HepG2 (cell line): ENCODE data around the gene ZNF500.

Experiments used
- BRD4 ChIP-seq: sonication (generic); formaldehyde crosslinking; IDR thresholded peaks from 2 replicates; pipeline ENCODE4 v1.4.0; 2020; ENCODE audit warnings: missing genetic modification reagents
- CTCF ChIP-seq: sonication (generic); formaldehyde crosslinking; IDR thresholded peaks from 2 replicates; pipeline ENCODE4 v1.5.0; 2020; ENCODE audit warnings: mild to moderate bottlenecking, missing genetic modification reagents, moderate library complexity
- EED ChIP-seq: sonication (generic); formaldehyde crosslinking; IDR thresholded peaks from 2 replicates; pipeline ENCODE4 v1.5.0; 2020; ENCODE audit warnings: mild to moderate bottlenecking, missing genetic modification reagents
- NFRKB ChIP-seq: fragments of 450-650 bp; IDR thresholded peaks from 2 replicates; pipeline ENCODE4 v1.6.1; 2017
- POGK ChIP-seq: sonication (generic); formaldehyde crosslinking; conservative IDR thresholded peaks from 2 replicates; pipeline ENCODE4 v1.8.0; 2022; ENCODE audit warnings: mild to moderate bottlenecking, moderate library complexity, missing genetic modification reagents
- POLR2AphosphoS5 ChIP-seq: IDR thresholded peaks from 2 replicates; pipeline ENCODE4 v1.6.1; 2012; ENCODE audit warnings: low read depth, low read length
- SP1 ChIP-seq, 2 experiments: fragments of 450-650 bp in 1 of 2; sonication (generic) in 1 of 2; formaldehyde crosslinking in 1 of 2; IDR thresholded peaks; 2 replicates each; pipeline versions ENCODE4 v1.4.0 to v1.6.1; 2016 to 2020; ENCODE audit warnings: missing genetic modification reagents in 1 of 2
- TRIM24 ChIP-seq: sonication (generic); formaldehyde crosslinking; IDR thresholded peaks from 2 replicates; pipeline ENCODE4 v1.8.0; 2022; ENCODE audit warnings: mild to moderate bottlenecking, missing genetic modification reagents
- U2AF2 ChIP-seq: fragments of 200-400 bp; formaldehyde crosslinking; IDR thresholded peaks from 2 replicates; pipeline ENCODE4 v1.6.1; 2017; ENCODE audit warnings: low read depth, mild to moderate bottlenecking, low read length
- YY1 ChIP-seq: IDR thresholded peaks from 2 replicates; pipeline ENCODE4 v1.6.1; 2011; ENCODE audit warnings: low read length, low read depth, moderate library complexity, mild to moderate bottlenecking; ENCODE audit not compliant: insufficient read depth, insufficient replicate concordance
- ZNF788 ChIP-seq: sonication (generic); formaldehyde crosslinking; IDR thresholded peaks from 2 replicates; pipeline ENCODE4 v1.5.0; 2020; ENCODE audit warnings: mild to moderate bottlenecking, missing genetic modification reagents, borderline replicate concordance
- ZNF83 ChIP-seq: sonication (generic); formaldehyde crosslinking; IDR thresholded peaks from 2 replicates; pipeline ENCODE4 v1.4.0; 2020; ENCODE audit warnings: missing genetic modification reagents, mild to moderate bottlenecking, borderline replicate concordance
- TF ChIP-seq, protein P1 (sequence below): sonication (generic); formaldehyde crosslinking; IDR thresholded peaks from 2 replicates; pipeline ENCODE4 v1.4.0; 2020; ENCODE audit warnings: missing genetic modification reagents

DNA sequence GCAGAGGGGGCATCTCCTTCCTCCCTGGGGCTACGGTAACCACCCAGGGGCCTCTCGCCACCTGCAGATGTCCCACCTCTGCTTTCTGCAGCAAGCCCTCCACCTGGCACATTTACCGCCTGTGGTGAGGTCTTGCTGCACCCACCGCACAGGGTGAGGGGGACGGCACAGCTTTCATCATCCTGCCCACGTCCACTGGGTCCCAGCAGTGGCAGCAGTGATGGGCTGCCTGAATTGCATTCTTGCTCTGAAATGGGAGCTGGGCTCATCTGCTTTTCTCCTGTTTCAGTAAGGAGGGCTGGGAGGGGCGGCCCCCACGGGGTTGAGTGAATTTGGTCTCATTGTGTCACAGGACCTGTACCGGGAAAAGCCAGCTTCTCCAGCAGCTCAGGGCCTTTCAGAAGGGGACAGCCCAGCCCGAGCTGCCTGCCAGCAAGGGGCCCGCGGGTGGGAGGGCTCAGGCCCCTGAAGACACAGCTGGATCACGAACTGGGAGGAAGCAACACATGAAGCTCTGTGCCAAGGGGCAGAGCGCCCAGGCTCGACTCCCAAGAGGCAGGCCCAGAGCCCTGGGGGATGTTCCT lies 19.9 kb downstream of the ZNF500 start:
- TF ChIP-seq CTCF (CRISPR knock-in tag) (no peak), ZNF83 (no peak), TRIM24 (no peak), POGK (CRISPR knock-in tag) (no peak), SP1 (IDR thresholded peaks at IDR 0.05) (no peak), SP1 (CRISPR knock-in tag; IDR thresholded peaks at IDR 0.05) (no peak), YY1 (no peak), U2AF2 (no peak), POLR2AphosphoS5 (no peak; the same call in 1 of the 2 replicates), ZNF788 (CRISPR knock-in tag) (no peak), NFRKB (no peak), BRD4 (CRISPR knock-in tag) (no peak), EED (no peak)
- TF ChIP-seq, protein P1, sequence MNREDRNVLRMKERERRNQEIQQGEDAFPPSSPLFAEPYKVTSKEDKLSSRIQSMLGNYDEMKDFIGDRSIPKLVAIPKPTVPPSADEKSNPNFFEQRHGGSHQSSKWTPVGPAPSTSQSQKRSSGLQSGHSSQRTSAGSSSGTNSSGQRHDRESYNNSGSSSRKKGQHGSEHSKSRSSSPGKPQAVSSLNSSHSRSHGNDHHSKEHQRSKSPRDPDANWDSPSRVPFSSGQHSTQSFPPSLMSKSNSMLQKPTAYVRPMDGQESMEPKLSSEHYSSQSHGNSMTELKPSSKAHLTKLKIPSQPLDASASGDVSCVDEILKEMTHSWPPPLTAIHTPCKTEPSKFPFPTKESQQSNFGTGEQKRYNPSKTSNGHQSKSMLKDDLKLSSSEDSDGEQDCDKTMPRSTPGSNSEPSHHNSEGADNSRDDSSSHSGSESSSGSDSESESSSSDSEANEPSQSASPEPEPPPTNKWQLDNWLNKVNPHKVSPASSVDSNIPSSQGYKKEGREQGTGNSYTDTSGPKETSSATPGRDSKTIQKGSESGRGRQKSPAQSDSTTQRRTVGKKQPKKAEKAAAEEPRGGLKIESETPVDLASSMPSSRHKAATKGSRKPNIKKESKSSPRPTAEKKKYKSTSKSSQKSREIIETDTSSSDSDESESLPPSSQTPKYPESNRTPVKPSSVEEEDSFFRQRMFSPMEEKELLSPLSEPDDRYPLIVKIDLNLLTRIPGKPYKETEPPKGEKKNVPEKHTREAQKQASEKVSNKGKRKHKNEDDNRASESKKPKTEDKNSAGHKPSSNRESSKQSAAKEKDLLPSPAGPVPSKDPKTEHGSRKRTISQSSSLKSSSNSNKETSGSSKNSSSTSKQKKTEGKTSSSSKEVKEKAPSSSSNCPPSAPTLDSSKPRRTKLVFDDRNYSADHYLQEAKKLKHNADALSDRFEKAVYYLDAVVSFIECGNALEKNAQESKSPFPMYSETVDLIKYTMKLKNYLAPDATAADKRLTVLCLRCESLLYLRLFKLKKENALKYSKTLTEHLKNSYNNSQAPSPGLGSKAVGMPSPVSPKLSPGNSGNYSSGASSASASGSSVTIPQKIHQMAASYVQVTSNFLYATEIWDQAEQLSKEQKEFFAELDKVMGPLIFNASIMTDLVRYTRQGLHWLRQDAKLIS (CRISPR knock-in tag) = no peak
